Activated T-helper 1 cell treated with anti-CD3 and anti-CD28 coated beads, Interleukin-2, amount 50 U/mL, for 16 hours (primary cell): ENCODE data around the gene SYT8.

Experiments
- DNase-seq, 2 donors: peaks; one replicate each; pipeline ENCODE4 v3.0.0-alpha.2; 2020; ENCODE audit warnings: low read depth in 1 of 2, low spot score in 1 of 2

Gene SYT8

DNA sequence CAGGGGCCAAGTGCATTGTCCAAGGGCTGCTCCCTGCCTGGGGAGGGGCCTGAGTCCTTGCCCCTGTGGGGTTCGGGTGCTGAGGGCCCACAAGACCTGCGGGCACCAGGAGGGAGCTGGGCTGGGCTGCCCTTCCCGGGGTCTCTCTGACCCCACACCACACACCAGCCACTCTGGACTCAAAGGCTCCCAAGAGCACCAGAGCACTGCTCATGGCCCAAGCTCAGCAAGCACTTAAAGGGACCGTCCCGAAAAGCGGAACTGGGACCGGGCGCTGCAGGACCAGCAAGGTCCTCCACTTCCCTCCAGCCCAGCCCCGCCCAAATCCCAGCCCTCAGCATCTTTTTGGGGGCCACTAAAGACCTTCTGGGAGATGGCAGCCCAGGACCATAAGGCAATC, 23.4 kb downstream of the SYT8 start:
- DNase-seq: no peak

GRCh38 chr11:1858576-1858975, 23.8 kb downstream of the SYT8 start:
- DNase-seq: no peak

GRCh38 chr11:1859004-1859403, 24.2 kb downstream of the SYT8 start:
- no peak for DNase-seq

DNA sequence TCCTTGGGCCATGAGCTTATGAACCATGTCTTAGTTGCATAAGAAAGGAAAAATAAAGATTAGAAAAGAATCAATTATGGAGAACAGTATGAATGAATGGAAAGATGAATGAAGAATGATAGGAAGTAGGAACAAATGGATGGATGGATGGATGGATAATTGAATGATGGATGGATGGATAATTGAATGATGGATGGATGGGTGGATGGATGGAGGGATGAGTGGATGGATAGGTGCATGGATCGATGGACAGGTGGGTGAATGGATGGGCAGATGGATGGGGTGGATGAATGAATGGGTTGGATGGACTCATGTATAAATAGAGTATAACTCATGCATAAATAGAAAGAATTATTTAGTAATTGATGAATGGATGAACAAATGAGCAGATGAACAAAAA, 25.3 kb downstream of the SYT8 start:
- no peak for DNase-seq

- no peak for DNase-seq
Measured at GRCh38 chr11:1861435-1862411, 26.9 kb downstream of the SYT8 start.

DNA sequence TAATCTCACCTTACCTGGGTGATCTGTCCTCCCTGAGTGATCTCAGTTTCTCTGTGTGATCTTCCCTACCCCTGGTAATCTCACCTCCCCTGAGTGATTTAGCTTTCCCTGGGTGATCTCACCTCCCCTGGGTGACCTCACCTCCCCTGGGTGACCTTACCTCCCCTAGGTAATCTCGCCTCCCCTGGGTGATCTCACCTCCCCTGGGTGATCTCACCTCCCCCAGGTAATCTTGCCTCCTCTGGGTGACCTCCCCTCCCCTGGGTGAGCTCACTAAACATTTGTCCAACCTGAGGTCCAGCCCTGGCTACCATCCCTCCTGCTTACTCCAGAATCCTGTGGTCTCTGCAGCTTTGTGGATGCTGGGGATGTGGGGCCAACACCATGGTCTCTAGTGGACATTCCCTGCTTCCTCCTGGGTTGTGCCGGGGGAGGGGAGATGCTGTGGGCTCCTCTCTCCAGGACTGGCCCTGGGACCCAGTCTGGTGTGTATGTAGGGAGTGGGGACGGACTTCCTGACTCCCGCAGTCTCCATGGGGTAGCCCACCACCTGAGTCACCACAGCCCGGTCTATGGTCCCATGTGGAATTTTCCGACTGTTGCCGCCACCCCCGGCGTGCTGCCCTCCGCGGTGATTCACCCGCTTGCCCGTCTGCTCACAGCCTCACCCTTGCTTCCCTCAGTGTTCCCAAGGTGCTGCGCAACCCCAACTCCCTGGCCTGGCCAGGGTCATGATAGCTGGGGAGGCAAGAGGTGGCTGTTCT, 28.0 kb downstream of the SYT8 start:
- DNase-seq: no peak

DNA sequence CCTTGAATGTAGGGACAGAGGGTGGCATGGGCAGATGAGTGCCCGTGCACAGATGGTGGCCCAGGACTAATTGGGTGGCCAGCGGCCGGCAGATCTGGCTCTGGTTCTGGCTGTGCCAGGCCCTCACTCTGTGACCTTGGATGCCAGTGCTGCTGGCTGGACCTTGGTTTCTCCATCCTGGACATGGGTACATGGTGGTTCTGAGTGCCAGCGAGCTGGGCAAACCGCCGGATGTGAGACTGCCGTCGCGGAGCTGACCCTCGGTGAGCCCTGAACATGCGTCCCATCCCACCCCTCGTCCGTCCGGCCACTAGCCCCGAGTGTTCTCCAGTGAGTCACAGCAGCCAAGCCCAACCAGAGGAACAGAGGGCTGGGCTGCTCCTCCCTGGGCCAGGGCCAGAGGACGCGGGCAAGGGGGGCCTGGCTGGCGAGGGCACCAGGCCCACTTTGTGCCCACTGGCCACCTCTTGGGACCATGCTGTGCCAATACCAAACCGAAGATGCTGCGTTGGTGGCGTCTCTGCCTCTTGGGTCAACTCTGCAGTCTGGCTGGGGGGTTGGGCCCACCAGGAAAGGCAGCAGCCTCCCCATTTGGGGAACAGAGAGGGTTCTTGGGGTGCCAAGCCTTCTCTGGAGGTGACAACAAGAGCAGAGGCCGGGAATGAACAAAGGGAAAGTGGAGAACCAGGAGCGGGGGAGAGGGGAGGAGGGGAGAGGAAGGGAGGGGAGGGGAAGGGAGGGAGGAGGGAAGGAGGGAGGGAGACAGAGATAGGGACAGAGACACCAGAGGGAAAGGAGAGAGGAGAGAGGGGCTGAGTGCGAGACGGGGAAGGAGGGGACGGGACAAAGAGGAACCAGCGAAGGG, 28.8 kb downstream of the SYT8 start:
- DNase-seq: no peak

DNA sequence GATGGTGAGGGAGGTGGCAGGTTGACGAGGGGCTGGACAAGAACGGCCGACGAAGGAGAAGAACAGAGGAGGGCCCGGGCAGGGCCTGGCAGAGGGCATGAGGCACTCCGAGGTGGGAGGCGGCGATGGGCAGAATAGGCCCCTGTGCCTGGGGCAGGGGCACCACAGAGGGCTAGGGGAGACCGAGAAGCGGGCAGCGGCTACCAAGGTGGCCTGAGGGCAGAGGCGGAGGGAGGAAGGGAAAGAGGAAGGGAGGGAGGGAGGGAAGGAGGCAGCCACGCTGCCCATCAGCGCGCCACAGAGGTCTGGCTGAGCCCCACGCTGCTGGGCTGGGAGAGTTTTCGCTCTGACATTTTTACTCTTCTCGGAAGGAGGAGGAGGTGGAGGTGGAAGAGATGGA, 29.4 kb downstream of the SYT8 start:
- DNase-seq: no peak

DNA sequence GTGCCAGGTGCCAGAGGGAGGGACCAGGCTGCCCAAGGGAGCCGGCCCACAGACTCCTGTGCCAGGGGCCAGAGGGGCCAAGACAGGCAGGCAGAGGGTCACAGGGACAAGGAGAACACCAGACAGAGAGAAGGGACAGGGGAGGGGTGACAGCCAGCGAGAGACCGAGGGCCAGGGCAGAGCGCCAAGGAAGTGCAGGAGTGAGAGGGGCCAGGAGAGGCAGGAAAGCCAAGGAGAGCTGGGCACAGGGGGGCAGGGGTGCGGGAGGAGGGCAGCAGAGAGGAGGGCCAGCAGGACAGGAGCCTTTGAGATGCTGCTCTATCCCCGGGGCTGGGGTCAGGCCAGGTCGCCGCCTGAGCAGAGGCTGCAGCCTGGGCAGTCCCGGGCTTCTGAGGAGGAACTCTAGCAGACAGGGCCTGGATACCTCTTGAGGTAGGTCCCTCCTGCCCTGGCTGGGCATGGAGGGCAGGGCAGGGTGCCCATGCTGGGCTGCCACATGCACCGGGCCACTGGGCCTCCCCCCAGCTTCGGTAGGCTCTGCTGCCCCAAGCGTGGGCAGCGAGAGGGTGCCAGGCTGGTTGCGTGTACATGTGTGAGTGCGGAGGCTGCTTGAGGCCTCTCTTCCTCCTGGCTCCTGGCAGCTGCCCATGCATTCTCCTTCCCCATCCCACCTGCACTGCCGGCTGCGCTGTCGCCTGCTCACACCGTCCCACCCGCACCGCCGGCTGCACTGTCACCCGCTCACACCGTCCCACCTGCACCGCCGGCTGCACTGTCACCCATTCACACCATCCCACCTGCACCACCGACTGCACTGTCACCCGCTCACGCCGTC, 30.3 kb downstream of the SYT8 start:
- no peak for DNase-seq

DNA sequence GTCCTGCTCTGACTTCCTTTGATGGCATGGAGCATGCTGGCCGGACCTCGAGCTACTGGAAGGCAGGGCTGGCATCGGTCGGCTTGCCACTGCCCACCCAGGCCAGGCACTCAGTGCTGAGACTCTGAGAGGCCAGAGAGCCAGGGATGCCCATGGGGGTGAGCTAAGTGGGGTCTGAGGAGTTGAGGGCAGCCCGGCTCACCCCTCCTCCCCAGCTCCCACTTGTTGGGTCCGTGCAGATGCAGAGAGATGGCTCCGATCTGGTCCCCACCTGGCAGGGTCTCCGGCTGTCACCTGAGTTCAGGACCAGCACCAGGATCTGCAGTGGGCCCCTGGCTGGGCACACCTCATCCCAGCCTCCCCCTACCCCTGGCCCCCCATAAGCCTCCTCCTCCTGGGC, 31.4 kb downstream of the SYT8 start:
- DNase-seq: no peak

- no peak for DNase-seq
Measured at GRCh38 chr11:1866776-1867175, 32.0 kb downstream of the SYT8 start.

DNA sequence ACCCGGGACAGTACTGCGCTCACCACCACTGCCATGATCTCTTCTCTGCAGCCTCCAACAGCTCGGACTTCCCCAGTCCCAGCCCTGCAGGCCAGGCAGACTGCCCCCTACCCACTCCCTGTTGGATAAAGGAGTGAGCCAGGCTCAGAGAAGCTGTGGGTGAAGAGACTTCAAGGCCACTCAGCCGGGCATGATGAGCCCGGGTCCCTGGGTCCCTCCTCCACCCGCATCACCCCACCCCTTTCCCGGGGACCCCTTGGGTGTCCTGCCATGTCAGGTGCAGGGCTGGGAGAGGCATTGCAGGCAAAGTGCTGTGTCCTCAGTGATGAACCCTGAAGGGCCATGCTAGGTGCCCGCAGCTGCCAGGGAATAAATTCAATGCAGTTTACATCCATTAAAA, 32.6 kb downstream of the SYT8 start:
- no peak for DNase-seq

DNA sequence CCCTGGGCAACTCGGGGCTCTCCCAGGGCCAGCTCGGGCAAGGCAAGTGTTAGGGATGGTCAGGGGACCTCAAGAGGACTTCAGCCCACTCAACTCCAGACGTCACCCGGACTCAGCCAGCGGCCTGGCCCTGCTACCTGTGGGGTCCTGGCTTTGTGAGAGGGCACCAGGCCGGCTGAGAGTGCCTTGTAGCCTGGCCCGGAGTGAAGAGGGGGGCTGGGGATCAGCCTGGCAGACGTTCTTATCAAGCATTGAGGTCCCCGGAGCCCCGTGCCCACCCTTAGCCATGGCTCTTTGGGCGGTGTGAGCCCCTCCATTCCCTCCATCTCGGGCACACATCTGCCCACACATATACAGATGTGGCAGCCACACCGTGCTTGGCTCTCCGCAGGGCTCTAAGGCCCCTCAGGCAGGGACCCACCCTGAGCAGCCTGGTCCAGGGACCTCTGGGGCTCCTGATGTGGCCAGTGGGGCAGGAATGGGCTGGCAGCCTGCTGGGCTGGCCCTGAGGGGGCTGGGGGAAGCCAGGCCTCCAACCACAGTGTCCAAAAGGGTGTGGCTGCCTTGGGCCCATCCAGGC, 33.4 kb downstream of the SYT8 start:
- DNase-seq: no peak

GRCh38 chr11:1868636-1869291, 34.0 kb downstream of the SYT8 start:
- no peak for DNase-seq

- DNase-seq: no peak
Measured at GRCh38 chr11:1869427-1870325, 34.9 kb downstream of the SYT8 start.

GRCh38 chr11:1870326-1870696, 35.5 kb downstream of the SYT8 start:
- no peak for DNase-seq

GRCh38 chr11:1870721-1871466, 36.1 kb downstream of the SYT8 start:
- DNase-seq: peak; percentile 29 to 37

- DNase-seq: no peak
Measured at GRCh38 chr11:1871531-1871930, 36.7 kb downstream of the SYT8 start.
